GM12878 (cell line): ENCODE measurements around the gene MAPRE2. TPM values are rescaled to one million over a fixed set of nuclear protein-coding genes. Genes with fewer than 3 reads are reported as not detected.

ENCODE experiments used
- ATAC-seq: fragments of 200-7000 bp; cut with Tn5 transposase; 3 replicates; pipeline ENCODE4 v1.9.1; 2020; ENCODE audit warnings: mild to moderate bottlenecking, moderate library complexity
- BruUV-seq: library from RNA; stranded (reverse); fragments of 400-500 nt; replicated peaks from 2 replicates; lab custom pipeline; 2021; lab: Mats Ljungman, UMichigan
- CTCF ChIA-PET: fragments of 300-600 bp; sonication (Branson Sonifier 250); formaldehyde crosslinking; extraction: SDS; loops from one replicate; lab custom pipeline; 2021; ENCODE audit warnings: inconsistent platforms; lab: Yijun Ruan, JAX
- POLR2A ChIA-PET: fragments of 350-600 bp; formaldehyde crosslinking; extraction: SDS; loops from one replicate; lab custom pipeline; 2021; ENCODE audit warnings: inconsistent platforms; lab: Charles Lee
- RAD21 ChIA-PET: fragments of 300-600 bp; sonication (Branson Sonifier 250); formaldehyde crosslinking; loops from one replicate; lab custom pipeline; 2023; ENCODE audit warnings: antibody characterized with exemption; ENCODE audit not compliant: unreplicated experiment; lab: Charles Lee
- SMC1A ChIA-PET: fragments of 300-600 bp; sonication (Branson Sonifier 250); formaldehyde crosslinking; loops from one replicate; lab custom pipeline; 2023; ENCODE audit not compliant: unreplicated experiment, uncharacterized antibody; lab: Charles Lee
- DNase-seq: peaks from one replicate; pipeline ENCODE4 v3.0.0-alpha.2; 2011; ENCODE audit warnings: low read depth, low spot score
- FAIRE-seq: peaks from 3 replicates; lab custom pipeline; 2011; peaks lifted over from hg19 to GRCh38; lab: Jason Lieb, UNC
- H2AFZ ChIP-seq: 2 replicates; pipeline ENCODE4 v1.6.0; 2011; ENCODE audit warnings: low read depth, low read length, control low read depth; ENCODE audit not compliant: control insufficient read depth
- H3K27ac ChIP-seq: 2 replicates; pipeline ENCODE4 v1.5.1; 2011; ENCODE audit warnings: control low read depth; ENCODE audit not compliant: control insufficient read depth, insufficient read depth
- H3K27me3 ChIP-seq, 2 experiments: replicated peaks in 1 of 2; 2 replicates each; pipeline versions ENCODE4 v1.6.0 to v1.6.1; 2011; ENCODE audit warnings: low read length in 1 of 2; ENCODE audit not compliant: control insufficient read depth in 2 of 2, insufficient read depth in 2 of 2
- H3K36me3 ChIP-seq, 2 experiments: 2 replicates each; pipeline ENCODE4 v1.5.1; 2011; ENCODE audit warnings: low read length in 1 of 2; ENCODE audit not compliant: control insufficient read depth in 2 of 2, insufficient read depth in 2 of 2
- H3K4me1 ChIP-seq: 2 replicates; pipeline ENCODE4 v1.6.1; 2011; ENCODE audit warnings: mild to moderate bottlenecking, low read length, moderate library complexity, mixed read lengths; ENCODE audit not compliant: control insufficient read depth, insufficient read depth
- H3K4me2 ChIP-seq: 2 replicates; pipeline ENCODE4 v1.6.0; 2011; ENCODE audit warnings: control low read depth; ENCODE audit not compliant: control insufficient read depth, insufficient read depth
- H3K4me3 ChIP-seq: fragments of 200-600 bp; sonication (generic); 2 replicates; pipeline ENCODE4 v1.5.1; 2016
- H3K79me2 ChIP-seq: 2 replicates; pipeline ENCODE4 v1.6.0; 2011; ENCODE audit warnings: low read length; ENCODE audit not compliant: control insufficient read depth, insufficient read depth
- H3K9ac ChIP-seq: 2 replicates; pipeline ENCODE4 v1.8.0; 2011; ENCODE audit warnings: low read length, control low read depth, mixed read lengths; ENCODE audit not compliant: control insufficient read depth, insufficient read depth
- H3K9me3 ChIP-seq: replicated peaks from 3 replicates; pipeline ENCODE4 v1.5.1; 2011; ENCODE audit warnings: mild to moderate bottlenecking, low read length; ENCODE audit not compliant: control insufficient read depth, insufficient read depth
- H4K20me1 ChIP-seq: 2 replicates; pipeline ENCODE4 v1.6.0; 2011; ENCODE audit not compliant: control insufficient read depth, insufficient read depth
- CBFB ChIP-seq: IDR thresholded peaks from 2 replicates; pipeline ENCODE4 v1.6.1; 2016; ENCODE audit warnings: antibody characterized with exemption, low read depth
- CBX3 ChIP-seq: fragments of 200-600 bp; sonication (generic); IDR thresholded peaks from 2 replicates; pipeline ENCODE4 v1.6.1; 2016; ENCODE audit warnings: low read depth, borderline replicate concordance
- CBX5 ChIP-seq: sonication (generic); IDR thresholded peaks from 2 replicates; pipeline ENCODE4 v1.6.1; 2016; ENCODE audit warnings: low read depth, moderate library complexity, mild to moderate bottlenecking, inconsistent platforms
- DPF2 ChIP-seq: fragments of 450-650 bp; IDR thresholded peaks from 2 replicates; pipeline ENCODE4 v1.6.1; 2017; ENCODE audit warnings: mild to moderate bottlenecking
- RB1 ChIP-seq: fragments of 450-650 bp; formaldehyde crosslinking; IDR thresholded peaks from 2 replicates; pipeline ENCODE4 v1.6.1; 2017; ENCODE audit warnings: mild to moderate bottlenecking, borderline replicate concordance
- RELA ChIP-seq: fragments of 450-650 bp; IDR thresholded peaks from 2 replicates; pipeline ENCODE4 v1.8.0; 2014; ENCODE audit warnings: borderline replicate concordance; ENCODE audit not compliant: partially characterized antibody
- SUZ12 ChIP-seq: fragments of 200-600 bp; sonication (generic); IDR thresholded peaks from one replicate; pipeline ENCODE4 v1.6.1; 2018; ENCODE audit warnings: antibody characterized with exemption, mild to moderate bottlenecking; ENCODE audit not compliant: unreplicated experiment
- WGBS: methylation state at CpG from one replicate; pipeline ENCODE4 v1.1.6; 2016; ENCODE audit warnings: low lambda C conversion rate; ENCODE audit not compliant: insufficient replicate concordance, insufficient coverage; ENCODE audit errors: missing lambda C conversion rate; 5-methylcytosine and 5-hydroxymethylcytosine counted together
- in situ Hi-C: fragments of 300-500 bp; cut with MboI; formaldehyde crosslinking; loops from 9 replicates; pipeline ENCODE4 v1.14.3; 2018; ENCODE audit warnings: mixed read lengths
- intact Hi-C: fragments of 100-400 bp; cut with micrococcal nuclease; formaldehyde crosslinking; loops from one replicate; pipeline ENCODE4 v1.14.2; 2022; ENCODE audit not compliant: unreplicated experiment
- polyA plus RNA-seq, 11 experiments: library from polyadenylated mRNA; depleted of rRNA in 4 of 11; unstranded in 6 of 11; stranded (reverse) in 5 of 11; fragments of >200 nt; fragmentation: Nextera tagmentation in 4 of 11; fragmentation: Illumina TruSeq in 1 of 11; extraction: Ambion mirVana in 4 of 11; extraction: Trizol in 1 of 11; gene quantifications; 1 replicate in 1 of 11; 2 replicates in 10 of 11; pipeline versions ENCODE4 v1.2.1 to v1.2.3, GENCODE V29; 2011 to 2016; ENCODE audit warnings: inconsistent platforms in 2 of 11, missing spikeins in 2 of 11, low read depth in 1 of 11
- total RNA-seq, 4 experiments: library from RNA; depleted of rRNA in 3 of 4; stranded (reverse); fragments of >200 nt in 3 of 4; fragmentation: Illumina TruSeq in 1 of 4; extraction: Trizol in 1 of 4; gene quantifications; 2 replicates each; pipeline versions ENCODE4 v1.2.1 to v1.2.3, GENCODE V29; 2013 to 2021
- TF ChIP-seq, protein P1 (sequence below): IDR thresholded peaks from 2 replicates; pipeline ENCODE4 v1.6.1; 2011; ENCODE audit warnings: borderline replicate concordance, low read depth, mild to moderate bottlenecking, moderate library complexity, mixed read lengths, low read length; ENCODE audit not compliant: insufficient read depth; ENCODE audit errors: extremely low read length
- TF ChIP-seq, protein P2 (sequence below): IDR thresholded peaks from 2 replicates; pipeline ENCODE4 v1.6.1; 2012; ENCODE audit warnings: improper control_type of control experiment, low read depth, low read length; ENCODE audit not compliant: insufficient replicate concordance

MAPRE2 gene
- total and polyA plus RNA-seq, 10 of the 15 experiments (the other 5 are each of a cell fraction or from before 2014, with no cell fraction given), result 11.0 to 50.6 (median 24.0) TPM

DNA sequence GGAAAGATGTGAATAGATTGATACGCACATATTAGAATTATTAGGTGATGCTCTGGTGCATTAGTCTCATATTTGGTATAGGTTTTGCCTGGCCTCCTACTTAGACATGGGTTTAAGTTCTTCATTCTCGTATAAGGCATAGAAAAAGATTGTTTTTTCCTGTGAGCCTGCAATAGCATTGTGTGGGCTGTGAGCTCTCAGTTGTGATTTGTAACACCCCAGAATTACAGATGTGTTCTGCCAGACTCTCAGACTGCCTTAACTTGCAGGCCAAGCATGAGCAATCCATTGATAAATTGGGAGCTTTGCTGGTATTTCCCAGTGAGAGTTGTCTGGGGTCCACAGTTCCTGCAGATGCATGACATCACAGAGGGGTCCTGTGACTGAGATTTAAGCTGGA lies 95.7 kb downstream of the MAPRE2 start:
- H3K36me3 ChIP-seq, result peaks cover 3 to 6% of the 10 kb centered on the region in 2 experiments; a peak in 3 of 4 replicates

DNA sequence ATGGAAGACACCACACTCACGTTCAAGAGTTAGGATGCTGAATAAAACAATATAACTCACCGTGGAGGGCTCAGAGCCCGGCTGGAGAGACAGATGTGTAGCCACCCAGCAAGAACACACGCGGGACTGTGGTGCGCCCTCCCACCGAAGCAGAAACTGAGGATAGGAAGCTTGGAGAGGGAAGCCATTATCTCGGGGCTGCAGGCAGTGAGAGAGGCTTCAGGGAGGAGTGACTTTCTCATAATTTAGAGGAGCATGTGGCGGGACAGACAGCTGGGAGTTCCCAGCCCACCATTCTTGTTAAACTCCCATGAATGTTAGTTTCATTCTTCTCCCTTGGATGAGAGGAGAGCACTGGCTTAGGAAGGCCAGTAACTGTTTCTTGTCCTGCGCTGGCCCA lies 96.4 kb downstream of the MAPRE2 start:
- ChIA-PET SMC1A (no interaction called here), POLR2A (interaction anchor here (1.4 kb wide), 1 partner anchor 207 kb away, joined by 3 read pairs; no protein-coding TSS in a partner anchor), RAD21 (no interaction called here), CTCF (interaction anchor here (0.7 to 1.3 kb wide), 3 partner anchors 11 to 111 kb away, joined by 3 to 4 read pairs (median 3); no protein-coding TSS in a partner anchor)
- intact Hi-C loops, result no loop called here
- H3K27ac ChIP-seq, result no peak overlapping the region
- no TSS peak for BruUV-seq
- no peak overlapping the region for H3K4me2 ChIP-seq
- no peaks in the 10 kb centered on the region for H3K9me3 ChIP-seq
- no peaks in the 10 kb centered on the region for H3K27me3 ChIP-seq
- H2AFZ ChIP-seq, result no peak overlapping the region
- ATAC-seq (no peak), FAIRE-seq (no peak), DNase-seq (no peak)
- H3K9ac ChIP-seq, result no peak overlapping the region
- in situ Hi-C loops, result no loop called here
- no peaks in the 10 kb centered on the region for H4K20me1 ChIP-seq
- peaks cover 4% of the 10 kb centered on the region for H3K4me1 ChIP-seq
- no peaks in the 10 kb centered on the region for H3K79me2 ChIP-seq
- 95% methylated on average over 9 of the region's 10 CpGs for WGBS
- peaks cover 2 to 6% of the 10 kb centered on the region in 2 experiments; a peak in 1 of 4 replicates for H3K36me3 ChIP-seq
- no peak overlapping the region for H3K4me3 ChIP-seq
- TF ChIP-seq, protein P1, sequence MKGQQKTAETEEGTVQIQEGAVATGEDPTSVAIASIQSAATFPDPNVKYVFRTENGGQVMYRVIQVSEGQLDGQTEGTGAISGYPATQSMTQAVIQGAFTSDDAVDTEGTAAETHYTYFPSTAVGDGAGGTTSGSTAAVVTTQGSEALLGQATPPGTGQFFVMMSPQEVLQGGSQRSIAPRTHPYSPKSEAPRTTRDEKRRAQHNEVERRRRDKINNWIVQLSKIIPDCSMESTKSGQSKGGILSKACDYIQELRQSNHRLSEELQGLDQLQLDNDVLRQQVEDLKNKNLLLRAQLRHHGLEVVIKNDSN, result no peak
- TF ChIP-seq, protein P2, sequence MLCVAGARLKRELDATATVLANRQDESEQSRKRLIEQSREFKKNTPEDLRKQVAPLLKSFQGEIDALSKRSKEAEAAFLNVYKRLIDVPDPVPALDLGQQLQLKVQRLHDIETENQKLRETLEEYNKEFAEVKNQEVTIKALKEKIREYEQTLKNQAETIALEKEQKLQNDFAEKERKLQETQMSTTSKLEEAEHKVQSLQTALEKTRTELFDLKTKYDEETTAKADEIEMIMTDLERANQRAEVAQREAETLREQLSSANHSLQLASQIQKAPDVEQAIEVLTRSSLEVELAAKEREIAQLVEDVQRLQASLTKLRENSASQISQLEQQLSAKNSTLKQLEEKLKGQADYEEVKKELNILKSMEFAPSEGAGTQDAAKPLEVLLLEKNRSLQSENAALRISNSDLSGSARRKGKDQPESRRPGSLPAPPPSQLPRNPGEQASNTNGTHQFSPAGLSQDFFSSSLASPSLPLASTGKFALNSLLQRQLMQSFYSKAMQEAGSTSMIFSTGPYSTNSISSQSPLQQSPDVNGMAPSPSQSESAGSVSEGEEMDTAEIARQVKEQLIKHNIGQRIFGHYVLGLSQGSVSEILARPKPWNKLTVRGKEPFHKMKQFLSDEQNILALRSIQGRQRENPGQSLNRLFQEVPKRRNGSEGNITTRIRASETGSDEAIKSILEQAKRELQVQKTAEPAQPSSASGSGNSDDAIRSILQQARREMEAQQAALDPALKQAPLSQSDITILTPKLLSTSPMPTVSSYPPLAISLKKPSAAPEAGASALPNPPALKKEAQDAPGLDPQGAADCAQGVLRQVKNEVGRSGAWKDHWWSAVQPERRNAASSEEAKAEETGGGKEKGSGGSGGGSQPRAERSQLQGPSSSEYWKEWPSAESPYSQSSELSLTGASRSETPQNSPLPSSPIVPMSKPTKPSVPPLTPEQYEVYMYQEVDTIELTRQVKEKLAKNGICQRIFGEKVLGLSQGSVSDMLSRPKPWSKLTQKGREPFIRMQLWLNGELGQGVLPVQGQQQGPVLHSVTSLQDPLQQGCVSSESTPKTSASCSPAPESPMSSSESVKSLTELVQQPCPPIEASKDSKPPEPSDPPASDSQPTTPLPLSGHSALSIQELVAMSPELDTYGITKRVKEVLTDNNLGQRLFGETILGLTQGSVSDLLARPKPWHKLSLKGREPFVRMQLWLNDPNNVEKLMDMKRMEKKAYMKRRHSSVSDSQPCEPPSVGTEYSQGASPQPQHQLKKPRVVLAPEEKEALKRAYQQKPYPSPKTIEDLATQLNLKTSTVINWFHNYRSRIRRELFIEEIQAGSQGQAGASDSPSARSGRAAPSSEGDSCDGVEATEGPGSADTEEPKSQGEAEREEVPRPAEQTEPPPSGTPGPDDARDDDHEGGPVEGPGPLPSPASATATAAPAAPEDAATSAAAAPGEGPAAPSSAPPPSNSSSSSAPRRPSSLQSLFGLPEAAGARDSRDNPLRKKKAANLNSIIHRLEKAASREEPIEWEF, result no peak
- TF ChIP-seq CBFB (no peak), DPF2 (no peak), CBX3 (no peak), RB1 (no peak), SUZ12 (no peak), CBX5 (no peak)

More for the DNA sequence above, 95.7 kb downstream of the MAPRE2 start:
- in situ Hi-C loops, result no loop called here
- no peaks in the 10 kb centered on the region for H3K79me2 ChIP-seq
- ChIA-PET SMC1A (interaction anchor here (0.9 kb wide), 1 partner anchor 108 kb away, joined by 3 read pairs; no protein-coding TSS in a partner anchor), POLR2A (no interaction called here), CTCF (interaction anchor here (0.7 to 1.7 kb wide), 4 partner anchors 12 to 130 kb away, joined by 3 to 5 read pairs (median 4); no protein-coding TSS in a partner anchor), RAD21 (no interaction called here)
- H3K9ac ChIP-seq, result no peak overlapping the region
- no peak overlapping the region for H3K27ac ChIP-seq
- H3K9me3 ChIP-seq, result no peaks in the 10 kb centered on the region
- H3K4me1 ChIP-seq, result peaks cover 4% of the 10 kb centered on the region
- no peak for FAIRE-seq
- BruUV-seq, result no TSS peak
- no peak for DNase-seq
- H3K4me2 ChIP-seq, result no peak overlapping the region
- no peak for ATAC-seq
- no peak overlapping the region for H3K4me3 ChIP-seq
- H3K27me3 ChIP-seq, result no peaks in the 10 kb centered on the region
- no peak overlapping the region for H2AFZ ChIP-seq
- no peak for TF ChIP-seq RELA
- intact Hi-C loops, result no loop called here
- H4K20me1 ChIP-seq, result no peaks in the 10 kb centered on the region
- WGBS, result 86% methylated on average over 2 of the region's 2 CpGs
